ENCODE results near the gene ZNF486. TPM values are rescaled to one million over a fixed set of nuclear protein-coding genes. Genes with fewer than 3 reads are reported as not detected.

ZNF486 gene
- total RNA-seq, 1 experiment from 2014 or later, result 21.1 TPM

Other genes starting within 250 kb of the ZNF486 start
- gene ZNF682, start 127.7 kb upstream of the ZNF486 start, total RNA-seq (2021), result 23.0 and 24.9 TPM in 2 replicates
- 80.1 and 88.7 TPM in 2 replicates for gene ZNF90, start 89.2 kb upstream of the ZNF486 start, total RNA-seq (2021)

All from H9 (cell line).